ENCODE measurements around the gene SMDT1.

The SMDT1 gene

GRCh38 chr22:42079319-42080251 lies at the start of gene SMDT1:
Gene SMDT1 (plus strand): TSS chr22:42079700. CDS start chr22:42079769, 69 bp downstream.
- H3K27ac ChIP-seq: peak within 1 kb of the TSS; percentile 95 to 98
- no peak for TF ChIP-seq CTCF (IDR thresholded peaks at IDR 0.05)
- DNase-seq (ENCODE audit: low spot score): peak; percentile 99
- H3K4me3 ChIP-seq: peak within 1 kb of the TSS; percentile 87

DNA sequence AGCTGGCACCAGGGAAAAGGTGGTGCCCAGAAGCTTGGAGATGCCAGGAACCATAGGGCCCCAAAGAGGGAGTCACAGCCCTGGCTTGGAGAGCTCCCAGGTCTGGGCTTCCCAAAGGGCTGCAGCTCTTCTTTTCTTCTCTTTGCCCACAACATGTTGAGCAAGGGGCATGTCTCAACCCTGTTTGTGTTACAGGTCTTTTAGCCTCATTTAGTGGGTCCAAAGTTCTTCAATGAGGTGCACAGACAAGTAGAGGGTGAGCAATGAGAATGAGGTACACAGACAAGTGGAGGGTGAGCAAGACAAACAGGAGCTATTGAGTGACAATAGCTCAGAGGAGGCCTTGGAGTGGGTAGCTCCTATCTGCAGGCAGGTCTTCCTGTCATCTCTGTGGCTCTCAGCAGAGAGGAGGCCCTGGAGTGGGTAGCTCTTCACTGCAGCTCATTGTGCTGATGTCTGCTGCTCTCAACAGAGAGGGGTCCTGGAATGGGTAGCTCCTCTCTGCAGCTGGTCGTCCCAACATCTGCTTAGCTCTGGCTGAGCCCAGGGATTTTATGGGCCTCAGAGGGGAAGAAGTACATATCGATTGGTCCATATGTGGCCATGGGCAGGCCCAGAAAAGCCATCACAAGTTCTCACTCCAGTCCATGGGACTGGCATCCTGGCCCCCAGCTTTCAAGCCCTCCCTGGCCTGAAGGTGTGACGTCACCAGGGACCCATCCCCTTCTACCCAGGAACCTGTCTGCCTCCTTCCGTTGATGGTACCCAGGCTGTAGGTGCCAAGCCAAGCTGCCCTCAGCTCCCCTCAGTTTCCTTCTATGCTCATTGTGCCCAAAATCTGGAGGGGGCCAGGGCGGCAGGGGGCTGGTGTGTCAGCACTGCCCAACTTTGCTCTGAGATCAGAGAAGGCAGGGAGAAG lies 46.0 kb upstream of the SMDT1 start:
- no peak overlapping the region for H3K27ac ChIP-seq
- TF ChIP-seq CTCF (IDR thresholded peaks at IDR 0.05): no peak
- no peak for DNase-seq (ENCODE audit: low spot score)

DNA sequence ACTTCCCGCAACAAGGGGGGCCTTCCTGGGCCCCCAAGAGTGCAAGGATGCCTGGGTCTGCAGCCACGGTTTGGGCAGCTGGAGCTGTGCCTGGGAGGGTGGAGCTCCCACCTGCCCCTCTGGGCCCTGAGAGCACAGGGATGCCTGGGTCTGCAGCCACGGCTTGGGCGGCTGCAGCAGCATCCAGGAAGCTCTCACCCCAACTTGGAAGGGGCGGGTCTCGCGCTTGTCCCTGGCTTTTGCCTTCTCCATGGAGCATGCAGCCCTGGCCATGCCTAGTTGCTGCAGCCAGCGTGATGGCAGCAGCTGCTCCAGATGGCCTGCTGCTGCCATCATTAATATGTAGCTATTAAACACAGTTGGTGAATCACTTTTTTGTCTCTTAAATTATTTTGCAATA lies 44.2 kb upstream of the SMDT1 start:
- TF ChIP-seq CTCF (IDR thresholded peaks at IDR 0.05): no peak
- H3K4me3 ChIP-seq: no peak overlapping the region
- H3K27ac ChIP-seq: no peak overlapping the region
- no peak for DNase-seq (ENCODE audit: low spot score)

More for the DNA sequence above, 46.0 kb upstream of the SMDT1 start:
- no peak overlapping the region for H3K4me3 ChIP-seq

GRCh38 chr22:42039271-42039670 lies 40.2 kb upstream of the SMDT1 start:
- no peak for TF ChIP-seq CTCF (IDR thresholded peaks at IDR 0.05)
- no peak for DNase-seq (ENCODE audit: low spot score)
- Histone ChIP-seq H3K27ac (no peak overlapping the region), H3K4me3 (no peak overlapping the region)

GRCh38 chr22:42041784-42042183 lies 37.7 kb upstream of the SMDT1 start:
- no peak for DNase-seq (ENCODE audit: low spot score)
- no peak overlapping the region for H3K4me3 ChIP-seq
- no peak for TF ChIP-seq CTCF (IDR thresholded peaks at IDR 0.05)
- no peak overlapping the region for H3K27ac ChIP-seq

DNA sequence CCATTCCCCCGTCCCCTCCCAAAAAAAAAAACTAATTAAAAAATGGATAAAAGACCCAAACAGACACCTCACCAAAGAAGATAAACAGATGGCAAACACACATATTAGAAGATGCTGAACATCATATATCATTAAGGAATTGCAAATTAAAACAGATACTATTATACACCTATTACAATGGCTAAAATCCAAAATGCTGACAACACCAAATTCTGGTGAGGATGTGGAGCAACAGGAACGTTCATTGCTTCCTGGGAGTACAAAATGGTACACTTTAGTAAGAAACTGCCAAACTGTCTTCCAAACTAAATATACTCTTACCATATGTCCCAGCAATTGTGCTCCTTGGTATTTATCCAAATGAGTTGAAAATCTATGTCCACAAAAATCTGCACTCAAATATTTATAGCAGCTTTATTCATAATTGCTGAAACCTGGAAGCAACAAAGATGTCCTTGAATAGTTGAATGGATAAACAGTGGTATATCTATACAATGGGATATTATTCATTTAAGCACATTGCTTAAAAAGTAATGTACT lies 28.8 kb upstream of the SMDT1 start:
- DNase-seq (ENCODE audit: low spot score): no peak
- TF ChIP-seq CTCF (IDR thresholded peaks at IDR 0.05): no peak
- no peak overlapping the region for H3K4me3 ChIP-seq
- no peak overlapping the region for H3K27ac ChIP-seq
